ENCODE results near the gene SP1.
"Not testable (repeated sequence)": the region's sequence is repeated elsewhere in the genome, so short reads cannot be mapped to it uniquely, and the experiment has no call there.

The SP1 gene

DNA sequence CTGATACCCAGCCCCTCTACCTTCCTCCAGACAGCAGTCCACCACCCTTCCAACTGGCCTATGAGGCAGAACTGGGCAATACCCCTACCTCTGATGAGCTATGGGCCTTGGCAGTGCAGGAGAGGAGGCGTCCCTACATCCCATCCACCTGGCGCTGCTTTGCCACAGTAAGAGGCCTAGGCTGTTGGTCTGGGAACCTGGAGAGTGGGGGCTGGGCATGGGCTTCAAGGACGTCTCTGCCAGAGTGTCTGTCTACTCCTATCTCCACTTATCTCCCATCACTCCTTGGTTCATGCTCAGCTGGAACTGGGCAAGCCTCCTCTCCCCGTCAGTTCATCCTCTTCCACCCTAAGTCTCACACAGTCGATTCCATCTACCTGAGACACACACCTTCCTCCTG lies 50.1 kb downstream of the SP1 start:
- DNase-seq (ENCODE audit: low spot score), result no peak
- TF ChIP-seq, protein P1, sequence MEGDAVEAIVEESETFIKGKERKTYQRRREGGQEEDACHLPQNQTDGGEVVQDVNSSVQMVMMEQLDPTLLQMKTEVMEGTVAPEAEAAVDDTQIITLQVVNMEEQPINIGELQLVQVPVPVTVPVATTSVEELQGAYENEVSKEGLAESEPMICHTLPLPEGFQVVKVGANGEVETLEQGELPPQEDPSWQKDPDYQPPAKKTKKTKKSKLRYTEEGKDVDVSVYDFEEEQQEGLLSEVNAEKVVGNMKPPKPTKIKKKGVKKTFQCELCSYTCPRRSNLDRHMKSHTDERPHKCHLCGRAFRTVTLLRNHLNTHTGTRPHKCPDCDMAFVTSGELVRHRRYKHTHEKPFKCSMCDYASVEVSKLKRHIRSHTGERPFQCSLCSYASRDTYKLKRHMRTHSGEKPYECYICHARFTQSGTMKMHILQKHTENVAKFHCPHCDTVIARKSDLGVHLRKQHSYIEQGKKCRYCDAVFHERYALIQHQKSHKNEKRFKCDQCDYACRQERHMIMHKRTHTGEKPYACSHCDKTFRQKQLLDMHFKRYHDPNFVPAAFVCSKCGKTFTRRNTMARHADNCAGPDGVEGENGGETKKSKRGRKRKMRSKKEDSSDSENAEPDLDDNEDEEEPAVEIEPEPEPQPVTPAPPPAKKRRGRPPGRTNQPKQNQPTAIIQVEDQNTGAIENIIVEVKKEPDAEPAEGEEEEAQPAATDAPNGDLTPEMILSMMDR (IDR thresholded peaks at IDR 0.05; ENCODE audit: extremely low read depth, missing control alignments), result no peak

DNA sequence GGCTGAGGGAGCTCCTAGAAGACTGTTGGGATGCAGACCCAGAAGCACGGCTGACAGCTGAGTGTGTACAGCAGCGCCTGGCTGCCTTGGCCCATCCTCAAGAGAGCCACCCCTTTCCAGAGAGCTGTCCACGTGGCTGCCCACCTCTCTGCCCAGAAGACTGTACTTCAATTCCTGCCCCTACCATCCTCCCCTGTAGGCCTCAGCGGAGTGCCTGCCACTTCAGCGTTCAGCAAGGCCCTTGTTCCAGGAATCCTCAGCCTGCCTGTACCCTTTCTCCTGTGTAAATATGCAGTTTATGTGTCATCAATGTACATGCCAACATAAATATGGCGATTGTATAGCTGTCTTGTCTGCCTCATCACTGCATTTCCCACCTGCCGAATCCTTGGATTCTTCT lies 51.2 kb downstream of the SP1 start:
- no peak for DNase-seq (ENCODE audit: low spot score)
- TF ChIP-seq, protein P1 (IDR thresholded peaks at IDR 0.05; ENCODE audit: extremely low read depth, missing control alignments), result no peak

DNA sequence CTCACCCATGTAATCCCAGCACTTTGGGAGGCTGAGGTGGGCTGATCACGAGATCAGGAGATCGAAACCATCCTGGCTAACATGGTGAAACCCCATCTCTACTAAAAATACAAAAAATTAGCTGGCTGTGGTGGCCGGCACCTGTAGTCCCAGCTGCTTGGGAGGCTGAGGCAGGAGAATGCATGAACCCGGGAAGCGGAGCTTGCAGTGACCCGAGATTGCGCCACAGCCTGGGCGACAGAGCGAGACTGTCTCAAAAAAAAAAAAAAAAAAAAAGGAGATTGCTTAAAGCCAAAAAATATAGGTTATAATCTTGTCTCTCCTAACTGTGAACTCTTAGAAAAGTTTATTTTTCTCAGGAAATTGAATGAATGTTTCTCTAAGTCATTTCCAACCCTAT lies 55.4 kb downstream of the SP1 start:
- not testable (repeated sequence) for DNase-seq (ENCODE audit: low spot score)

DNA sequence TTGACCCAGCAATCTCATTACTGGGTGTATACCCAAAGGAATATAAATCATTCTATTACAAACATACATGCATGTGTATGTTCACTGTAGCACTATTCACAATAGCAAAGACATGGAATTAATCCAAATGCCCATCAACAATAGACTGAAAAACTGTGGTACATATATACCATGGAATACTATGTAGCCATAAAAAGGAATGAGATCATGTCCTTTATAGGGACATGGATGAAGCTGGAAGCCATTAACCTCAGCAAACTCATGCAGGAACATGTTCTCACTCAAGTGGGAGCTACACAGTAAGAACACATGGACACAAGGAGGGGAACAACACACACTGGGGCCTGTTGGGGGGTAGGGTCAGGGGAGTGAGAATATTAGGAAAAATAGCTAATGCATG lies 59.6 kb downstream of the SP1 start:
- not testable (repeated sequence) for DNase-seq (ENCODE audit: low spot score)

DNA sequence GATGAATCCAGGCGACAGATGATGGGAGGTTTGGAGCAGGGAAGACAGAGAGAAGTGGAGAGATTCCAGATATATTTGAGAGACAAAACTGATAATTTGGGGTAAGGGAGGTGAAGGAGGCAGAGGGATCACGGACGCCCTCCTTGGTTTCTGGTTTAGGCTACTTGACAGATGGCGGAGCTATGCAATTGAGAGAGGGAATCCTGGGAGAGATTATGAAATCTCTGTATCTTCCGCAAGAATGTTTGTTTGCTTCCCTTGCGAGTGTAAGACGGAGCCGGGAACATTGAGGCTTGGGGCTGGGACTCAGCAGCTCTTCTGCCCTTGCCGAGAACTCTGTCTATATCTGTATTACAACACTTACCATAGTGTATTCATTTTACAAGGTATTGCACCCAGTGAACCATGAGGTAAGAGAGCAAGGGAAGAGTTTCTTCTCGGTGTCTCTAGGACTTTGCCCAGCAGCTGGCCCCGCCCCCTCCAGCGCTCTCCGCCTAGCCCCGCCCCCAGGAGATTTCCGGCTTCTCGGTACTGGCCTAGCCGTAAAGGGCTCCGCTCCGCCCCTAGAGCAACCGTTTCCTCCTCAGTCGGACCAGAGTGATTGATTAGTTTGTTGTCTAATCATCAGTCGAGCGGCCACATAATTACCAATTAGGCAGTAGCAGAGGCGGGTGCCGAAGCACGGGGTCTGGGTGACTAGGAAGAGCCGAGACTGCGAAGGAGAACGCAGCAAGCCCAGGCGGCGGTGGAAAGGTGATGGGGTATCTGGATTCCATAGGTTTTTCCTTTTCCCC lies 61.3 kb downstream of the SP1 start, which contains the start of gene PRR13:
Gene PRR13 (plus strand): TSS at position 695 of the 794 bp plus-strand sequence. CDS start 981 bp downstream, outside the sequence.
- TF ChIP-seq, protein P1 (IDR thresholded peaks at IDR 0.05; ENCODE audit: extremely low read depth, missing control alignments), result no peak
- peak; percentile 97 for DNase-seq (ENCODE audit: low spot score)

DNA sequence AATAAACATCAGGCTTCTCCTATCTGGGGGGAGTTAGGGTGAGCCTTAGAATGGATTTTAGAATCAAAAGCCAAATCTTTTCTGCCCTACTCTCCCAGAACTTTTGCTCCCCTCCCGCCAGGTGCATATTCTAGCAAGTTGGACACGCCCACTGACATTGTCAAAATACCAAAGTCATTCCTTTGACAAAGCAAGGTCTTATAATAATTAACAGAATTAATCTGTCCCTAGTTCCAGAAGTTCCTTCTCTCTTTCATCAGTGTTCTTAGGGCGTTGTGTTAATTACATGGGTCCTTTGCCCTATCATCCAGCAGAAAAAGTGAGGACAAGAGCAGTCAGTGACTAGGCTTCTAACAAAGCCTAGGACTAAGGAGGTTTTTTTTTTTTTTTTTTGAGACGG lies 64.0 kb downstream of the SP1 start:
- TF ChIP-seq, protein P1 (IDR thresholded peaks at IDR 0.05; ENCODE audit: extremely low read depth, missing control alignments), result no peak
- DNase-seq (ENCODE audit: low spot score), result no peak

DNA sequence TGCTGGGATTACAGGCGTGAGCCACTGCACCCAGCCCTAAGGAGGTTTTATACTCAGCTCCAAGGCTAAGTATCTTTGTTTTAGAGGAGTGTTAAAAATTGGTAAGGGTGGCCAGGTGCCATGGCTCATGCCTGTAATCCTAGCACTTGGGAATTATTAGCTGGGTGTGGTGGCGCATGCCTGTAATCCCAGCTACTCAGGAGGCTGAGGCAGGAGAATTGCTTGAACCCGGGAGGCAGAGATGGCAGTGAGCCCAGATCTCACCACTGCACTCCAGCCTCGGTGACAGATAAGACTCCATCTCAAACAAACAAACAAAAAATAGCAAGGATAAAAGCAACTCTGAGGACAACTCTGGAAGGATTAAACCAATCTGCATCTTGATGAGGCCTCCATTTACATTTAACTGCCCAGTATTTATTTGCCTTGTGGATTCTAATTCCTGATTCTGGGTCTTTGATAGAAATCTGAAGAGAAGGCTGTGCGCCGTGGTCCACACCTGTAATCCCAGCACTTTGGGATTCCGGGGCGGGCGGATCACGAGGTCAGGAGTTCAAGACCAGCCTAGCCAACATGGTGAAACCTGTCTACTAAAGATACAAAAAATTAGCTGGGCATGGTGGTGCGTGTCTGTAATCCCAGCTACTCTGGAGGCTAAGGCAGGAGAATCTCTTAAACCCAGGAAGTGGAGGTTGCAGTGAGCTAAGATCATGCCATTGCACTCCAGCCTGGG lies 64.8 kb downstream of the SP1 start:
- not testable (repeated sequence) for DNase-seq (ENCODE audit: low spot score)

DNA sequence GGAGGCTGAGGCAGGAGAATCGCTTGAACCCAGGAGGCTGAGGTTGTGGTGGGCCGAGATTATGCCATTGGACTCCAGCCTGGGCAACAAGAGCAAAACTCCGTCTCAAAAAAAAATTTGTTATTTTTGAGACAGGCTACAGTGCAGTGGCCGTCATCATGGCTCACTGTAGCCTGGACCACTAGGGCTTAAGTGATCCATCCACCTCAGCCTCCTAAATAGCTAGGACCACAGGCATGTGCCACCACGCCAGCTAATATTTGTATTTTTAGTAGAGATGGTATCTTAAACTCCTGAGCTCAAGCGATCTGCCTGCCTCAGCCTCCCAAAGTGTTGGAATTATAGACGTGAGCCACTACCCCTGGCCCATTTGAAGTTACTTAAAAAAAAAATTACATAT lies 71.0 kb downstream of the SP1 start:
- TF ChIP-seq, protein P1 (IDR thresholded peaks at IDR 0.05; ENCODE audit: extremely low read depth, missing control alignments), result no peak
- no peak for DNase-seq (ENCODE audit: low spot score)

DNA sequence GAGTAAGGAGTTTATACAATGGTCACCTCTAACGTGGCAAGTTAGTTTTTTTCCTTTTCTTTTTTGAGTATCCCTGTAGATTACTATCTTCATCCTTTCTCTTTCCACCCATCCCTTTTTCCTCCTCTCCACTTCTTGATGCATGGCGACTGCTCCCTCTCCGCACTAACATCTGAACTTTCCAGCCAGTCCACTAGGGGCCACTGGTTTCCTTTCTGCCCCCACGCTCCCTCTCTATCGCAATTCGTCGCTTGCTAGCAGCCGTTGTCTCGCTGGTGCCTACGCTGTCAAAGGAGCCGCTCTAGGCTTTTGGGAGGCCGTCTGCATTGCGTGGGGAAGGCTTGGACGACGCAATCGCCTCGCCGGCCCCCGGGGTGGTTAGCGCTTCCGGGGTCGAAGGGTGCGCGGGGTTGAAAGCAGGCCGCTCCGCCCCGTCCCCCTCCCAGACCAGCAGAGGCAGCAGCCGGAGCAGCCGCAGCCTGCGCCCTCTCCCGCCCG lies 71.7 kb downstream of the SP1 start, which contains the start of gene PCBP2:
Gene PCBP2 (plus strand): TSS at position 442 of the 498 bp plus-strand sequence. CDS start 2,699 bp downstream, outside the sequence.
- TF ChIP-seq, protein P1 (IDR thresholded peaks at IDR 0.05; ENCODE audit: extremely low read depth, missing control alignments), result peak; percentile 88
- DNase-seq (ENCODE audit: low spot score), result peak; percentile 97

All from GM20000 (cell line).